ENCODE data around the gene VARS1.

VARS1 gene

GRCh38 chr6:31762878-31763618, 32.5 kb downstream of the VARS1 start:
- Histone ChIP-seq H3K27me3 (replicated peaks; ENCODE audit: control insufficient read depth, insufficient read depth, low read length, poor library complexity, severe bottlenecking) (no peaks in the 10 kb centered on the region), H3K9me3 (ENCODE audit: control insufficient read depth, low read length) (no peaks in the 10 kb centered on the region), H3K4me1 (ENCODE audit: control insufficient read depth, insufficient read depth, low read length, poor library complexity, severe bottlenecking) (no peaks in the 10 kb centered on the region), H3K4me3 (ENCODE audit: insufficient read depth, low read depth, low read length, poor library complexity, severe bottlenecking) (no peak overlapping the region), H3K36me3 (ENCODE audit: control insufficient read depth, insufficient read depth, low read length) (peaks cover 7% of the 10 kb centered on the region), H3K27ac (ENCODE audit: insufficient read depth, low read length, poor library complexity, severe bottlenecking) (no peak overlapping the region)
- no peak for DNase-seq

- no peak within 1 kb of the TSS for H3K27ac ChIP-seq (ENCODE audit: insufficient read depth, low read length, poor library complexity, severe bottlenecking)
- no peak within 1 kb of the TSS for H3K4me3 ChIP-seq (ENCODE audit: insufficient read depth, low read depth, low read length, poor library complexity, severe bottlenecking)
- H3K9me3 ChIP-seq (ENCODE audit: control insufficient read depth, low read length): no peaks in the 10 kb centered on the region
These were observed 33.2 kb downstream of the VARS1 start, which contains the start of gene SAPCD1 for GRCh38 chr6:31762356-31762755. Gene SAPCD1 (plus strand): TSS chr6:31762656. CDS start chr6:31763055, 399 bp downstream.

GRCh38 chr6:31761343-31761742, 34.2 kb downstream of the VARS1 start:
- Histone ChIP-seq H3K4me3 (ENCODE audit: insufficient read depth, low read depth, low read length, poor library complexity, severe bottlenecking) (no peak overlapping the region), H3K9me3 (ENCODE audit: control insufficient read depth, low read length) (no peaks in the 10 kb centered on the region), H3K27ac (ENCODE audit: insufficient read depth, low read length, poor library complexity, severe bottlenecking) (no peak overlapping the region), H3K4me1 (ENCODE audit: control insufficient read depth, insufficient read depth, low read length, poor library complexity, severe bottlenecking) (no peaks in the 10 kb centered on the region), H3K36me3 (ENCODE audit: control insufficient read depth, insufficient read depth, low read length) (peaks cover 7% of the 10 kb centered on the region), H3K27me3 (replicated peaks; ENCODE audit: control insufficient read depth, insufficient read depth, low read length, poor library complexity, severe bottlenecking) (no peaks in the 10 kb centered on the region)
- DNase-seq: no peak

More at GRCh38 chr6:31762356-31762755, 33.2 kb downstream of the VARS1 start, which contains the start of gene SAPCD1:
- Histone ChIP-seq H3K36me3 (ENCODE audit: control insufficient read depth, insufficient read depth, low read length) (peaks cover 7% of the 10 kb centered on the region), H3K27me3 (replicated peaks; ENCODE audit: control insufficient read depth, insufficient read depth, low read length, poor library complexity, severe bottlenecking) (no peaks in the 10 kb centered on the region), H3K4me1 (ENCODE audit: control insufficient read depth, insufficient read depth, low read length, poor library complexity, severe bottlenecking) (no peaks in the 10 kb centered on the region)
- no peak for DNase-seq

- no peaks in the 10 kb centered on the region for H3K9me3 ChIP-seq (ENCODE audit: control insufficient read depth, low read length)
- no peak for DNase-seq
- no peak overlapping the region for H3K4me3 ChIP-seq (ENCODE audit: insufficient read depth, low read depth, low read length, poor library complexity, severe bottlenecking)
- no peaks in the 10 kb centered on the region for H3K4me1 ChIP-seq (ENCODE audit: control insufficient read depth, insufficient read depth, low read length, poor library complexity, severe bottlenecking)
- no peak overlapping the region for H3K27ac ChIP-seq (ENCODE audit: insufficient read depth, low read length, poor library complexity, severe bottlenecking)
- no peaks in the 10 kb centered on the region for H3K27me3 ChIP-seq (replicated peaks; ENCODE audit: control insufficient read depth, insufficient read depth, low read length, poor library complexity, severe bottlenecking)
- H3K36me3 ChIP-seq (ENCODE audit: control insufficient read depth, insufficient read depth, low read length): peaks cover 7% of the 10 kb centered on the region
These were observed 34.8 kb downstream of the VARS1 start for GRCh38 chr6:31760790-31761189.

- Histone ChIP-seq H3K36me3 (ENCODE audit: control insufficient read depth, insufficient read depth, low read length) (peaks cover 7% of the 10 kb centered on the region), H3K27me3 (replicated peaks; ENCODE audit: control insufficient read depth, insufficient read depth, low read length, poor library complexity, severe bottlenecking) (no peaks in the 10 kb centered on the region), H3K9me3 (ENCODE audit: control insufficient read depth, low read length) (no peaks in the 10 kb centered on the region), H3K27ac (ENCODE audit: insufficient read depth, low read length, poor library complexity, severe bottlenecking) (no peak overlapping the region), H3K4me3 (ENCODE audit: insufficient read depth, low read depth, low read length, poor library complexity, severe bottlenecking) (no peak overlapping the region), H3K4me1 (ENCODE audit: control insufficient read depth, insufficient read depth, low read length, poor library complexity, severe bottlenecking) (no peaks in the 10 kb centered on the region)
- no peak for DNase-seq
These were observed 37.3 kb downstream of the VARS1 start for GRCh38 chr6:31758281-31758680.

GRCh38 chr6:31752739-31753319, 42.7 kb downstream of the VARS1 start:
- Histone ChIP-seq H3K36me3 (ENCODE audit: control insufficient read depth, insufficient read depth, low read length) (no peaks in the 10 kb centered on the region), H3K27me3 (replicated peaks; ENCODE audit: control insufficient read depth, insufficient read depth, low read length, poor library complexity, severe bottlenecking) (no peaks in the 10 kb centered on the region), H3K4me1 (ENCODE audit: control insufficient read depth, insufficient read depth, low read length, poor library complexity, severe bottlenecking) (no peaks in the 10 kb centered on the region), H3K4me3 (ENCODE audit: insufficient read depth, low read depth, low read length, poor library complexity, severe bottlenecking) (no peak overlapping the region), H3K27ac (ENCODE audit: insufficient read depth, low read length, poor library complexity, severe bottlenecking) (no peak overlapping the region), H3K9me3 (ENCODE audit: control insufficient read depth, low read length) (no peaks in the 10 kb centered on the region)
- no peak for DNase-seq

GRCh38 chr6:31750411-31751022, 45.0 kb downstream of the VARS1 start:
- Histone ChIP-seq H3K36me3 (ENCODE audit: control insufficient read depth, insufficient read depth, low read length) (no peaks in the 10 kb centered on the region), H3K27me3 (replicated peaks; ENCODE audit: control insufficient read depth, insufficient read depth, low read length, poor library complexity, severe bottlenecking) (no peaks in the 10 kb centered on the region), H3K9me3 (ENCODE audit: control insufficient read depth, low read length) (no peaks in the 10 kb centered on the region), H3K4me1 (ENCODE audit: control insufficient read depth, insufficient read depth, low read length, poor library complexity, severe bottlenecking) (no peaks in the 10 kb centered on the region), H3K27ac (ENCODE audit: insufficient read depth, low read length, poor library complexity, severe bottlenecking) (no peak overlapping the region), H3K4me3 (ENCODE audit: insufficient read depth, low read depth, low read length, poor library complexity, severe bottlenecking) (no peak overlapping the region)
- DNase-seq: no peak

GRCh38 chr6:31749301-31750036, 46.1 kb downstream of the VARS1 start:
- no peaks in the 10 kb centered on the region for H3K4me1 ChIP-seq (ENCODE audit: control insufficient read depth, insufficient read depth, low read length, poor library complexity, severe bottlenecking)
- H3K27me3 ChIP-seq (replicated peaks; ENCODE audit: control insufficient read depth, insufficient read depth, low read length, poor library complexity, severe bottlenecking): no peaks in the 10 kb centered on the region
- no peaks in the 10 kb centered on the region for H3K36me3 ChIP-seq (ENCODE audit: control insufficient read depth, insufficient read depth, low read length)
- no peaks in the 10 kb centered on the region for H3K9me3 ChIP-seq (ENCODE audit: control insufficient read depth, low read length)
- no peak for DNase-seq
- no peak overlapping the region for H3K4me3 ChIP-seq (ENCODE audit: insufficient read depth, low read depth, low read length, poor library complexity, severe bottlenecking)
- no peak overlapping the region for H3K27ac ChIP-seq (ENCODE audit: insufficient read depth, low read length, poor library complexity, severe bottlenecking)
